KOPT-K1 (cell line): ENCODE results near the gene WWOX.

Source experiments
- H3K27ac ChIP-seq: fragments of 200-600 bp; sonication (generic); 2 replicates; pipeline ENCODE4 v1.5.1; 2016; ENCODE audit warnings: antibody characterized with exemption, mild to moderate bottlenecking, low read depth, low read length; ENCODE audit not compliant: poor library complexity, severe bottlenecking
- H3K36me3 ChIP-seq: fragments of 200-600 bp; sonication (generic); 2 replicates; pipeline ENCODE4 v1.5.1; 2017; ENCODE audit warnings: antibody characterized with exemption, mild to moderate bottlenecking, low read length, moderate library complexity; ENCODE audit not compliant: insufficient read depth
- H3K9me3 ChIP-seq: fragments of 200-600 bp; sonication (generic); 2 replicates; pipeline ENCODE4 v1.5.1; 2017; ENCODE audit warnings: antibody characterized with exemption, low read length, mild to moderate bottlenecking; ENCODE audit not compliant: insufficient read depth, poor library complexity, severe bottlenecking

The WWOX gene

GRCh38 chr16:78715106-78715505 is 615.7 kb downstream of the WWOX start:
- no peaks in the 10 kb centered on the region for H3K36me3 ChIP-seq
- no peak overlapping the region for H3K27ac ChIP-seq
- H3K9me3 ChIP-seq = no peaks in the 10 kb centered on the region

- no peak overlapping the region for H3K27ac ChIP-seq
- no peaks in the 10 kb centered on the region for H3K9me3 ChIP-seq
Measured at GRCh38 chr16:78715673-78716072, 616.2 kb downstream of the WWOX start.

GRCh38 chr16:78718141-78718540 is 618.7 kb downstream of the WWOX start:
- no peak overlapping the region for H3K27ac ChIP-seq
- no peaks in the 10 kb centered on the region for H3K36me3 ChIP-seq
- H3K9me3 ChIP-seq = no peaks in the 10 kb centered on the region

More at GRCh38 chr16:78715673-78716072, 616.2 kb downstream of the WWOX start:
- no peaks in the 10 kb centered on the region for H3K36me3 ChIP-seq

- H3K36me3 ChIP-seq = no peaks in the 10 kb centered on the region
- no peak overlapping the region for H3K27ac ChIP-seq
- no peaks in the 10 kb centered on the region for H3K9me3 ChIP-seq
Measured at GRCh38 chr16:78720416-78720815, 621.0 kb downstream of the WWOX start.

GRCh38 chr16:78727536-78727935 is 628.1 kb downstream of the WWOX start:
- Histone ChIP-seq H3K36me3 (no peaks in the 10 kb centered on the region), H3K27ac (no peak overlapping the region)

GRCh38 chr16:78729687-78730086 is 630.2 kb downstream of the WWOX start:
- Histone ChIP-seq H3K36me3 (no peaks in the 10 kb centered on the region), H3K27ac (no peak overlapping the region), H3K9me3 (no peaks in the 10 kb centered on the region)

More at GRCh38 chr16:78727536-78727935, 628.1 kb downstream of the WWOX start:
- H3K9me3 ChIP-seq = no peaks in the 10 kb centered on the region

- Histone ChIP-seq H3K36me3 (no peaks in the 10 kb centered on the region), H3K9me3 (no peaks in the 10 kb centered on the region), H3K27ac (no peak overlapping the region)
Measured at GRCh38 chr16:78731785-78732184, 632.3 kb downstream of the WWOX start.

- Histone ChIP-seq H3K9me3 (no peaks in the 10 kb centered on the region), H3K36me3 (no peaks in the 10 kb centered on the region), H3K27ac (no peak overlapping the region)
Measured at GRCh38 chr16:78732696-78733095, 633.2 kb downstream of the WWOX start.

GRCh38 chr16:78735337-78735736 is 635.9 kb downstream of the WWOX start:
- Histone ChIP-seq H3K36me3 (no peaks in the 10 kb centered on the region), H3K9me3 (no peaks in the 10 kb centered on the region), H3K27ac (no peak overlapping the region)

- Histone ChIP-seq H3K9me3 (no peaks in the 10 kb centered on the region), H3K27ac (no peak overlapping the region), H3K36me3 (no peaks in the 10 kb centered on the region)
Measured at GRCh38 chr16:78737630-78738029, 638.2 kb downstream of the WWOX start.

- Histone ChIP-seq H3K9me3 (no peaks in the 10 kb centered on the region), H3K36me3 (no peaks in the 10 kb centered on the region), H3K27ac (no peak overlapping the region)
Measured at GRCh38 chr16:78738557-78738956, 639.1 kb downstream of the WWOX start.

GRCh38 chr16:78740269-78740668 is 640.8 kb downstream of the WWOX start:
- no peaks in the 10 kb centered on the region for H3K36me3 ChIP-seq
- H3K27ac ChIP-seq = no peak overlapping the region
- H3K9me3 ChIP-seq = no peaks in the 10 kb centered on the region

GRCh38 chr16:78742501-78743283 is 643.2 kb downstream of the WWOX start:
- no peaks in the 10 kb centered on the region for H3K36me3 ChIP-seq
- H3K27ac ChIP-seq = peak overlapping the region; percentile 42
- H3K9me3 ChIP-seq = no peaks in the 10 kb centered on the region

- no peak overlapping the region for H3K27ac ChIP-seq
- no peaks in the 10 kb centered on the region for H3K36me3 ChIP-seq
- no peaks in the 10 kb centered on the region for H3K9me3 ChIP-seq
Measured at GRCh38 chr16:78743556-78743955, 644.1 kb downstream of the WWOX start.

GRCh38 chr16:78744099-78744498 is 644.6 kb downstream of the WWOX start:
- Histone ChIP-seq H3K27ac (no peak overlapping the region), H3K36me3 (no peaks in the 10 kb centered on the region), H3K9me3 (no peaks in the 10 kb centered on the region)

GRCh38 chr16:78744796-78745107 is 645.3 kb downstream of the WWOX start:
- H3K36me3 ChIP-seq = no peaks in the 10 kb centered on the region
- no peaks in the 10 kb centered on the region for H3K9me3 ChIP-seq
- H3K27ac ChIP-seq = no peak overlapping the region
